GM21515 (cell line): Measurements from ENCODE around the gene TMPRSS6.

ENCODE experiments used
- ATAC-seq: cut with Tn5 transposase; IDR thresholded peaks from one replicate; pipeline ENCODE4 v1.9.1; 2021; ENCODE audit not compliant: unreplicated experiment

The TMPRSS6 gene

GRCh38 chr22:37017356-37017755, 92.2 kb downstream of the TMPRSS6 start:
- ATAC-seq, result no peak

GRCh38 chr22:37016134-37016910, 93.2 kb downstream of the TMPRSS6 start:
- ATAC-seq, result no peak

- ATAC-seq, result no peak
Observed at GRCh38 chr22:37015587-37015878, 94.0 kb downstream of the TMPRSS6 start.
